Measurements from ENCODE around the gene TMEM132C. TPM values are rescaled to one million over a fixed set of nuclear protein-coding genes. Genes with fewer than 3 reads are reported as not detected.

TMEM132C gene
- total RNA-seq, 2 experiments from 2014 or later: not detected

GRCh38 chr12:128698301-128698972 is 431.5 kb downstream of the TMEM132C start:
- POLR2A ChIA-PET: no interaction called here
- no peak for DNase-seq (ENCODE audit: low spot score)
- H3K9me3 ChIP-seq (ENCODE audit: low read length): no peaks in the 10 kb centered on the region
- H3K4me1 ChIP-seq (ENCODE audit: insufficient read depth, low read length, poor library complexity, severe bottlenecking): no peaks in the 10 kb centered on the region
- no peaks in the 10 kb centered on the region for H3K9me2 ChIP-seq (ENCODE audit: insufficient read depth, low read length)
- no peak overlapping the region for H3K4me2 ChIP-seq (ENCODE audit: low read length)
- no peaks in the 10 kb centered on the region for H4K20me1 ChIP-seq (ENCODE audit: insufficient read depth, low read length)
- BruUV-seq (replicated peaks): no TSS peak
- no peak overlapping the region for H3K4me3 ChIP-seq (ENCODE audit: low read depth, low read length, poor library complexity, severe bottlenecking)
- CTCF ChIA-PET (ENCODE audit: unreplicated experiment): no interaction called here
- H2AFZ ChIP-seq (ENCODE audit: low read length): no peak overlapping the region
- intact Hi-C loops (cut with micrococcal nuclease; ENCODE audit: unreplicated experiment): no loop called here
- no peak for TF ChIP-seq EZH2phosphoT487 (IDR thresholded peaks at IDR 0.05; ENCODE audit: borderline replicate concordance, low read depth, low read length)
- TF ChIP-seq, protein P1, sequence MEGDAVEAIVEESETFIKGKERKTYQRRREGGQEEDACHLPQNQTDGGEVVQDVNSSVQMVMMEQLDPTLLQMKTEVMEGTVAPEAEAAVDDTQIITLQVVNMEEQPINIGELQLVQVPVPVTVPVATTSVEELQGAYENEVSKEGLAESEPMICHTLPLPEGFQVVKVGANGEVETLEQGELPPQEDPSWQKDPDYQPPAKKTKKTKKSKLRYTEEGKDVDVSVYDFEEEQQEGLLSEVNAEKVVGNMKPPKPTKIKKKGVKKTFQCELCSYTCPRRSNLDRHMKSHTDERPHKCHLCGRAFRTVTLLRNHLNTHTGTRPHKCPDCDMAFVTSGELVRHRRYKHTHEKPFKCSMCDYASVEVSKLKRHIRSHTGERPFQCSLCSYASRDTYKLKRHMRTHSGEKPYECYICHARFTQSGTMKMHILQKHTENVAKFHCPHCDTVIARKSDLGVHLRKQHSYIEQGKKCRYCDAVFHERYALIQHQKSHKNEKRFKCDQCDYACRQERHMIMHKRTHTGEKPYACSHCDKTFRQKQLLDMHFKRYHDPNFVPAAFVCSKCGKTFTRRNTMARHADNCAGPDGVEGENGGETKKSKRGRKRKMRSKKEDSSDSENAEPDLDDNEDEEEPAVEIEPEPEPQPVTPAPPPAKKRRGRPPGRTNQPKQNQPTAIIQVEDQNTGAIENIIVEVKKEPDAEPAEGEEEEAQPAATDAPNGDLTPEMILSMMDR (conservative IDR thresholded peaks at IDR 0.05; ENCODE audit: low read length): no peak
- H3K27ac ChIP-seq (ENCODE audit: low read depth, low read length, poor library complexity, severe bottlenecking): no peak overlapping the region
- H3K79me2 ChIP-seq (ENCODE audit: insufficient read depth, low read depth, low read length): no peaks in the 10 kb centered on the region
- no peaks in the 10 kb centered on the region for H3K36me3 ChIP-seq (ENCODE audit: insufficient read depth, low read length)

- no peak overlapping the region for H3K4me3 ChIP-seq (ENCODE audit: low read depth, low read length, poor library complexity, severe bottlenecking)
- H3K36me3 ChIP-seq (ENCODE audit: insufficient read depth, low read length): no peaks in the 10 kb centered on the region
- H3K4me2 ChIP-seq (ENCODE audit: low read length): no peak overlapping the region
- H3K9me3 ChIP-seq (ENCODE audit: low read length): no peaks in the 10 kb centered on the region
- TF ChIP-seq, protein P1 (conservative IDR thresholded peaks at IDR 0.05; ENCODE audit: low read length): no peak
- TF ChIP-seq EZH2phosphoT487 (IDR thresholded peaks at IDR 0.05; ENCODE audit: borderline replicate concordance, low read depth, low read length): no peak
- no peaks in the 10 kb centered on the region for H4K20me1 ChIP-seq (ENCODE audit: insufficient read depth, low read length)
- H3K4me1 ChIP-seq (ENCODE audit: insufficient read depth, low read length, poor library complexity, severe bottlenecking): no peaks in the 10 kb centered on the region
- no peak overlapping the region for H3K27ac ChIP-seq (ENCODE audit: low read depth, low read length, poor library complexity, severe bottlenecking)
- H3K9me2 ChIP-seq (ENCODE audit: insufficient read depth, low read length): no peaks in the 10 kb centered on the region
- no TSS peak for BruUV-seq (replicated peaks)
- H3K79me2 ChIP-seq (ENCODE audit: insufficient read depth, low read depth, low read length): no peaks in the 10 kb centered on the region
- no peak overlapping the region for H2AFZ ChIP-seq (ENCODE audit: low read length)
- no peak for DNase-seq (ENCODE audit: low spot score)
- CTCF ChIA-PET (ENCODE audit: unreplicated experiment): no interaction called here
- POLR2A ChIA-PET: no interaction called here
- intact Hi-C loops (cut with micrococcal nuclease; ENCODE audit: unreplicated experiment): no loop called here
Observed at GRCh38 chr12:128699106-128699505, 432.1 kb downstream of the TMEM132C start.

DNA sequence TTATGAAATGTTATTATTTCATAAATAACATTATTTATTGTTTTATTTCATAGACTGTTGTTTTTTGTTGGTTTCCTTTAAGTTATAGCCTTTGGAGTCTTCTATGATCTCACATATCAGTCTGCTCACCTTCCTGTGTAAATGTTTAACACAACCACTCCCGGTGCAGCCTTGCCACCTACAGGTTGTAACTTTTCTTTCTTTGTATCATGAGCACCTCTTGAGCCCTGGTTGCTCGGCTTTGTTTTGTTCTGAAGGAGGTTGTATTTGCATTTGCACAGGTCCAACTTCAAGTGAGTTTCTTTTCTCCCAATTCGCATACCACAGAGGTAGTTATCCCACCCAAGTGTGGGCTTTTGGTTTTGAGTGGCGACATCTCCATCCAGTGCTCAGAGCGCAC is 435.4 kb downstream of the TMEM132C start:
- DNase-seq (ENCODE audit: low spot score): no peak
- intact Hi-C loops (cut with micrococcal nuclease; ENCODE audit: unreplicated experiment): no loop called here
- no peak overlapping the region for H3K4me3 ChIP-seq (ENCODE audit: low read depth, low read length, poor library complexity, severe bottlenecking)
- no peaks in the 10 kb centered on the region for H3K9me2 ChIP-seq (ENCODE audit: insufficient read depth, low read length)
- no peaks in the 10 kb centered on the region for H3K79me2 ChIP-seq (ENCODE audit: insufficient read depth, low read depth, low read length)
- no TSS peak for BruUV-seq (replicated peaks)
- H2AFZ ChIP-seq (ENCODE audit: low read length): no peak overlapping the region
- H4K20me1 ChIP-seq (ENCODE audit: insufficient read depth, low read length): no peaks in the 10 kb centered on the region
- POLR2A ChIA-PET: no interaction called here
- no peaks in the 10 kb centered on the region for H3K9me3 ChIP-seq (ENCODE audit: low read length)
- H3K36me3 ChIP-seq (ENCODE audit: insufficient read depth, low read length): no peaks in the 10 kb centered on the region
- TF ChIP-seq EZH2phosphoT487 (IDR thresholded peaks at IDR 0.05; ENCODE audit: borderline replicate concordance, low read depth, low read length): no peak
- TF ChIP-seq, protein P1 (conservative IDR thresholded peaks at IDR 0.05; ENCODE audit: low read length): no peak
- CTCF ChIA-PET (ENCODE audit: unreplicated experiment): no interaction called here
- H3K4me2 ChIP-seq (ENCODE audit: low read length): no peak overlapping the region
- H3K27ac ChIP-seq (ENCODE audit: low read depth, low read length, poor library complexity, severe bottlenecking): no peak overlapping the region
- no peaks in the 10 kb centered on the region for H3K4me1 ChIP-seq (ENCODE audit: insufficient read depth, low read length, poor library complexity, severe bottlenecking)

Data from OCI-LY7 (cell line).